Measurements from ENCODE around the gene ZNF791.

GRCh38 chr19:12606796-12607195, 3.9 kb upstream of the ZNF791 start:
- no peak for TF ChIP-seq CTCF (IDR thresholded peaks at IDR 0.05)
- no peak for TF ChIP-seq POLR2AphosphoS5 (IDR thresholded peaks at IDR 0.05)
- no peak for TF ChIP-seq POLR2A (IDR thresholded peaks at IDR 0.05; ENCODE audit: low read depth)
- no peak for TF ChIP-seq EP300 (IDR thresholded peaks at IDR 0.05)
